ENCODE measurements around the gene ADAT3.

Gene ADAT3

GRCh38 chr19:1863638-1864479, 41.3 kb upstream of the ADAT3 start (continued):
- TF ChIP-seq ZNF580 (tag by site-specific recombination; IDR thresholded peaks at IDR 0.05) (peak; percentile 76), ZNF747 (tag by site-specific recombination; IDR thresholded peaks at IDR 0.05) (no peak), ATF2 (tag by site-specific recombination; IDR thresholded peaks at IDR 0.05; ENCODE audit: low read depth) (no peak), ZNF174 (tag by site-specific recombination; IDR thresholded peaks at IDR 0.05) (no peak), ZSCAN23 (tag by site-specific recombination; IDR thresholded peaks at IDR 0.05) (no peak), ZNF585B (tag by site-specific recombination; IDR thresholded peaks at IDR 0.05) (no peak), BCL6B (tag by site-specific recombination; IDR thresholded peaks at IDR 0.05) (no peak), PBX3 (CRISPR knock-in tag; IDR thresholded peaks at IDR 0.05) (no peak), ZNF114 (tag by site-specific recombination; IDR thresholded peaks at IDR 0.05) (no peak), ZNF169 (tag by site-specific recombination; IDR thresholded peaks at IDR 0.05) (no peak), ZNF76 (tag by site-specific recombination; IDR thresholded peaks at IDR 0.05; ENCODE audit: borderline replicate concordance, low read depth) (peak; percentile 21; the same call in 1 of the 2 replicates), ZFHX2 (tag by site-specific recombination; conservative IDR thresholded peaks at IDR 0.05) (peak; percentile 59), ZNF24 (tag by site-specific recombination; IDR thresholded peaks at IDR 0.05) (peak; percentile 76; the same call in 1 of the 2 replicates), ZBTB49 (tag by site-specific recombination; IDR thresholded peaks at IDR 0.05; ENCODE audit: low read depth) (no peak), BCL11A (tag by site-specific recombination; IDR thresholded peaks at IDR 0.05; ENCODE audit: low read depth) (0 out of 2 replicates have a peak, but pooled peaks have one; percentile 14), PRDM1 (tag by site-specific recombination; IDR thresholded peaks at IDR 0.05) (no peak), ZNF19 (tag by site-specific recombination; IDR thresholded peaks at IDR 0.05; ENCODE audit: low read depth) (no peak), ZBTB21 (tag by site-specific recombination; IDR thresholded peaks at IDR 0.05) (no peak), ZNF280D (tag by site-specific recombination; IDR thresholded peaks at IDR 0.05) (no peak), ZNF423 (tag by site-specific recombination; IDR thresholded peaks at IDR 0.05) (no peak), ZBTB7A (tag by site-specific recombination; IDR thresholded peaks at IDR 0.05; ENCODE audit: low read depth) (peak; percentile 95), ZNF473 (tag by site-specific recombination; IDR thresholded peaks at IDR 0.05) (no peak), WT1 (tag by site-specific recombination; IDR thresholded peaks at IDR 0.05) (no peak), MZF1 (tag by site-specific recombination; IDR thresholded peaks at IDR 0.05; ENCODE audit: borderline replicate concordance) (no peak), GLIS1 (tag by site-specific recombination; IDR thresholded peaks at IDR 0.05) (peak; percentile 32; the same call in 1 of the 2 replicates), ZNF202 (tag by site-specific recombination; IDR thresholded peaks at IDR 0.05; ENCODE audit: borderline replicate concordance) (no peak), ZNF155 (tag by site-specific recombination; IDR thresholded peaks at IDR 0.05) (no peak)
